BE2C (cell line): ENCODE data around the gene CES3.

Experiments
- DNase-seq: peaks from one replicate; pipeline ENCODE4 v3.0.0-alpha.2; 2020
- H3K27me3 ChIP-seq: fragments of 250-450 bp; sonication (Bioruptor Pico); 2 replicates; pipeline ENCODE4 v1.5.1; 2020; ENCODE audit warnings: mild to moderate bottlenecking
- H3K36me3 ChIP-seq: fragments of 250-450 bp; sonication (Bioruptor Pico); 2 replicates; pipeline ENCODE4 v1.5.1; 2020; ENCODE audit warnings: mild to moderate bottlenecking
- H3K4me1 ChIP-seq: fragments of 250-450 bp; sonication (Bioruptor Pico); 2 replicates; pipeline ENCODE4 v1.5.1; 2020
- H3K4me3 ChIP-seq: 2 replicates; pipeline ENCODE4 v1.5.1; 2011; ENCODE audit warnings: low read depth, low read length
- H3K9me3 ChIP-seq: fragments of 250-450 bp; sonication (Bioruptor Pico); 2 replicates; pipeline ENCODE4 v1.5.1; 2020
- CTCF ChIP-seq: IDR thresholded peaks from 2 replicates; pipeline ENCODE4 v1.5.1; 2012; ENCODE audit warnings: mild to moderate bottlenecking, low read depth, low read length

Gene CES3

GRCh38 chr16:66935314-66936011 lies 25.6 kb upstream of the CES3 start, which contains the start of gene CES2:
Gene CES2 (plus strand): TSS chr16:66935516. CDS start chr16:66935636, 120 bp downstream.
- no peak for DNase-seq
- peaks cover 8% of the 10 kb centered on the region for H3K36me3 ChIP-seq

GRCh38 chr16:66936462-66936861 lies 24.6 kb upstream of the CES3 start:
- H3K4me3 ChIP-seq: no peak overlapping the region
- H3K27me3 ChIP-seq: no peaks in the 10 kb centered on the region
- H3K9me3 ChIP-seq: no peaks in the 10 kb centered on the region
- no peak for DNase-seq
- no peaks in the 10 kb centered on the region for H3K4me1 ChIP-seq
- no peak for TF ChIP-seq CTCF
- H3K36me3 ChIP-seq: peaks cover 18% of the 10 kb centered on the region

More at GRCh38 chr16:66935314-66936011, 25.6 kb upstream of the CES3 start, which contains the start of gene CES2:
- H3K4me1 ChIP-seq: no peaks in the 10 kb centered on the region
- no peaks in the 10 kb centered on the region for H3K27me3 ChIP-seq
- no peak for TF ChIP-seq CTCF
- H3K4me3 ChIP-seq: peak within 1 kb of the TSS; percentile 99
- no peaks in the 10 kb centered on the region for H3K9me3 ChIP-seq

GRCh38 chr16:66936889-66937554 lies 24.0 kb upstream of the CES3 start:
- no peaks in the 10 kb centered on the region for H3K4me1 ChIP-seq
- no peaks in the 10 kb centered on the region for H3K9me3 ChIP-seq
- no peak overlapping the region for H3K4me3 ChIP-seq
- no peak for TF ChIP-seq CTCF
- H3K36me3 ChIP-seq: peaks cover 21% of the 10 kb centered on the region
- no peaks in the 10 kb centered on the region for H3K27me3 ChIP-seq
- no peak for DNase-seq

GRCh38 chr16:66937725-66938337 lies 23.2 kb upstream of the CES3 start:
- no peak overlapping the region for H3K4me3 ChIP-seq
- DNase-seq: no peak
- TF ChIP-seq CTCF: no peak
- peaks cover 28% of the 10 kb centered on the region for H3K36me3 ChIP-seq
- no peaks in the 10 kb centered on the region for H3K9me3 ChIP-seq
- H3K27me3 ChIP-seq: no peaks in the 10 kb centered on the region
- H3K4me1 ChIP-seq: no peaks in the 10 kb centered on the region

GRCh38 chr16:66939366-66939765 lies 21.7 kb upstream of the CES3 start:
- H3K4me3 ChIP-seq: no peak overlapping the region
- H3K36me3 ChIP-seq: peaks cover 30% of the 10 kb centered on the region
- TF ChIP-seq CTCF: no peak
- no peak for DNase-seq
- no peaks in the 10 kb centered on the region for H3K4me1 ChIP-seq
- H3K9me3 ChIP-seq: no peaks in the 10 kb centered on the region
- no peaks in the 10 kb centered on the region for H3K27me3 ChIP-seq
